HEK293 (cell line): ENCODE measurements around the gene RPP25L.

Experiments
- CTCF ChIP-seq: fragments of 450-650 bp; formaldehyde crosslinking; IDR thresholded peaks from 2 replicates; pipeline ENCODE4 v1.5.1; 2016; ENCODE audit warnings: missing biosample characterization, missing genetic modification characterization
- ZBTB20 ChIP-seq: fragments of 450-650 bp; formaldehyde crosslinking; IDR thresholded peaks from 2 replicates; pipeline ENCODE4 v1.5.1; 2016; ENCODE audit warnings: missing biosample characterization, missing genetic modification characterization
- ZEB2 ChIP-seq: fragments of 450-650 bp; formaldehyde crosslinking; IDR thresholded peaks from 2 replicates; pipeline ENCODE4 v1.5.1; 2016; ENCODE audit warnings: missing biosample characterization, missing genetic modification characterization
- ZNF274 ChIP-seq, 2 experiments: fragments of 200-500 bp in 1 of 2; fragments of 450-650 bp in 1 of 2; sonication (Bioruptor generic) in 1 of 2; formaldehyde crosslinking in 1 of 2; IDR thresholded peaks; 2 replicates each; pipeline versions ENCODE4 v1.5.1 to v1.6.1; 2014 to 2016; ENCODE audit warnings: borderline replicate concordance in 1 of 2, inconsistent platforms in 1 of 2, low read length in 1 of 2, missing biosample characterization in 1 of 2, missing genetic modification characterization in 1 of 2
- ZNF335 ChIP-seq: fragments of 450-650 bp; formaldehyde crosslinking; conservative IDR thresholded peaks from 2 replicates; pipeline ENCODE4 v1.5.1; 2016; ENCODE audit warnings: missing biosample characterization, missing genetic modification characterization
- TF ChIP-seq, protein P1 (sequence below): fragments of 450-650 bp; formaldehyde crosslinking; IDR thresholded peaks from 2 replicates; pipeline ENCODE4 v1.5.1; 2016; ENCODE audit warnings: missing biosample characterization, missing genetic modification characterization

DNA sequence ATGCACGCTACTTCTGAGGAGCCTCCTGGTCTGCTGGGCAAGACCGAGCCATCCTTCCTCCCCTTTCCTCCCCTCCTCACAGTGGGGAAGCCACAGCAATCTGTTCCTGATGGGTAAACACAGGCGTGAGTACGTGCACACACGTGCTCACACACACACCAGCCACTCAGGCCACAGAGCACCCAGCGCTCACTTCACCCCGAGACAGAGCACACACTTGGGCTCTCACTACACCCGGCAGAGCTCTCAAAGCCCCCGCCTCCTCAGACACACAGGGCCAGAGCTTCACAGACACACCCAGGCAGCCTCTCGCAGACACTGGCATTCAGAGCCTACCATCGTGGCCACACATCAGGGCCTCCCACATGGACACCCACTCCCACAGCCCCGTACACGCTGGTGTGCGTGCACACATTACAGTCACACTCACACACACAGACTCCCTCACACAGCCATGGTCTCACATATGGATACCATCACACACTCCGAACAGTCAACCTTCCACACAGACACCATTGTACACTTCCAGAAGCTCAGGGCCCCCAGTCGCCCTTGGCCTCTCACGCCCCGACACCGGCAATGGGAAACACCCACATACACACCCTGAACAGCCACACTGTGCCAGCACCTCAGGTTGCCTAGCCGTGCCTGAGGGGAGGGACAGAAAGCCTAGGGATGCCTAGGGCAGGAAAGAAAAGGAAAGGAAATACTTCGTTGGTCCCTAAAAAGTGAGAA, 35.9 kb downstream of the RPP25L start:
- TF ChIP-seq, protein P1, sequence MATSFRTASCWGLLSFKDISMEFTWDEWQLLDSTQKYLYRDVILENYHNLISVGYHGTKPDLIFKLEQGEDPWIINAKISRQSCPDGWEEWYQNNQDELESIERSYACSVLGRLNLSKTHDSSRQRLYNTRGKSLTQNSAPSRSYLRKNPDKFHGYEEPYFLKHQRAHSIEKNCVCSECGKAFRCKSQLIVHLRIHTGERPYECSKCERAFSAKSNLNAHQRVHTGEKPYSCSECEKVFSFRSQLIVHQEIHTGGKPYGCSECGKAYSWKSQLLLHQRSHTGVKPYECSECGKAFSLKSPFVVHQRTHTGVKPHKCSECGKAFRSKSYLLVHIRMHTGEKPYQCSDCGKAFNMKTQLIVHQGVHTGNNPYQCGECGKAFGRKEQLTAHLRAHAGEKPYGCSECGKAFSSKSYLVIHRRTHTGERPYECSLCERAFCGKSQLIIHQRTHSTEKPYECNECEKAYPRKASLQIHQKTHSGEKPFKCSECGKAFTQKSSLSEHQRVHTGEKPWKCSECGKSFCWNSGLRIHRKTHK (tag by site-specific recombination) = no peak
- TF ChIP-seq ZEB2 = no peak
- no peak for TF ChIP-seq CTCF (tag by site-specific recombination)
- TF ChIP-seq ZNF335 (tag by site-specific recombination) = no peak
- no peak for TF ChIP-seq ZNF274 (IDR thresholded peaks at IDR 0.05; ENCODE audit: low read length)
- no peak for TF ChIP-seq ZNF274 (tag by site-specific recombination; IDR thresholded peaks at IDR 0.05; ENCODE audit: borderline replicate concordance)
- TF ChIP-seq ZBTB20 = no peak
